ENCODE measurements around the gene UQCC3. TPM values are rescaled to one million over a fixed set of nuclear protein-coding genes. Genes with fewer than 3 reads are reported as not detected.

Gene UQCC3
- total and polyA plus RNA-seq, 9 of the 15 experiments (the other 6 are each of a cell fraction or from before 2014, with no cell fraction given) = 3.3 to 44.3 (median 8.0) TPM

- TF ChIP-seq RREB1 (CRISPR knock-in tag; IDR thresholded peaks at IDR 0.05) = no peak
- TF ChIP-seq, protein P1, sequence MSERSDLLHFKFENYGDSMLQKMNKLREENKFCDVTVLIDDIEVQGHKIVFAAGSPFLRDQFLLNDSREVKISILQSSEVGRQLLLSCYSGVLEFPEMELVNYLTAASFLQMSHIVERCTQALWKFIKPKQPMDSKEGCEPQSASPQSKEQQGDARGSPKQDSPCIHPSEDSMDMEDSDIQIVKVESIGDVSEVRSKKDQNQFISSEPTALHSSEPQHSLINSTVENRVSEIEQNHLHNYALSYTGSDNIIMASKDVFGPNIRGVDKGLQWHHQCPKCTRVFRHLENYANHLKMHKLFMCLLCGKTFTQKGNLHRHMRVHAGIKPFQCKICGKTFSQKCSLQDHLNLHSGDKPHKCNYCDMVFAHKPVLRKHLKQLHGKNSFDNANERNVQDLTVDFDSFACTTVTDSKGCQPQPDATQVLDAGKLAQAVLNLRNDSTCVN (CRISPR knock-in tag; IDR thresholded peaks at IDR 0.05) = 0 out of 2 replicates have a peak, but pooled peaks have one; percentile 3
- TF ChIP-seq CHD2 (IDR thresholded peaks at IDR 0.05; ENCODE audit: low read depth, low read length) = no peak
- TF ChIP-seq JUNB (CRISPR knock-in tag; conservative IDR thresholded peaks at IDR 0.05) = no peak
- no peak for TF ChIP-seq SLC30A9 (CRISPR knock-in tag; IDR thresholded peaks at IDR 0.05)
- no peak for TF ChIP-seq ZNF133 (CRISPR knock-in tag; IDR thresholded peaks at IDR 0.05)
- peak; percentile 88 for TF ChIP-seq MTA3 (IDR thresholded peaks at IDR 0.05; ENCODE audit: borderline replicate concordance)
- TF ChIP-seq MED1 (CRISPR knock-in tag; IDR thresholded peaks at IDR 0.05; ENCODE audit: borderline replicate concordance) = no peak
- peak; percentile 74 for TF ChIP-seq CREM (IDR thresholded peaks at IDR 0.05; ENCODE audit: low read depth)
- TF ChIP-seq NFE2L1 (tag; IDR thresholded peaks at IDR 0.05; ENCODE audit: borderline replicate concordance, low read depth) = no peak
- no peak for TF ChIP-seq RFX5 (IDR thresholded peaks at IDR 0.05; ENCODE audit: low read depth, low read length)
- no peak for TF ChIP-seq ATF7 (IDR thresholded peaks at IDR 0.05)
- no peak for TF ChIP-seq THRAP3 (IDR thresholded peaks at IDR 0.05; ENCODE audit: borderline replicate concordance)
- TF ChIP-seq KLF6 (CRISPR knock-in tag; IDR thresholded peaks at IDR 0.05; ENCODE audit: borderline replicate concordance) = no peak
- TF ChIP-seq, protein P2, sequence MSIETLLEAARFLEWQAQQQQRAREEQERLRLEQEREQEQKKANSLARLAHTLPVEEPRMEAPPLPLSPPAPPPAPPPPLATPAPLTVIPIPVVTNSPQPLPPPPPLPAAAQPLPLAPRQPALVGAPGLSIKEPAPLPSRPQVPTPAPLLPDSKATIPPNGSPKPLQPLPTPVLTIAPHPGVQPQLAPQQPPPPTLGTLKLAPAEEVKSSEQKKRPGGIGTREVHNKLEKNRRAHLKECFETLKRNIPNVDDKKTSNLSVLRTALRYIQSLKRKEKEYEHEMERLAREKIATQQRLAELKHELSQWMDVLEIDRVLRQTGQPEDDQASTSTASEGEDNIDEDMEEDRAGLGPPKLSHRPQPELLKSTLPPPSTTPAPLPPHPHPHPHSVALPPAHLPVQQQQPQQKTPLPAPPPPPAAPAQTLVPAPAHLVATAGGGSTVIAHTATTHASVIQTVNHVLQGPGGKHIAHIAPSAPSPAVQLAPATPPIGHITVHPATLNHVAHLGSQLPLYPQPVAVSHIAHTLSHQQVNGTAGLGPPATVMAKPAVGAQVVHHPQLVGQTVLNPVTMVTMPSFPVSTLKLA (conservative IDR thresholded peaks at IDR 0.05) = peak; percentile 59 to 71
- no peak for TF ChIP-seq SIRT6 (IDR thresholded peaks at IDR 0.05; ENCODE audit: low read depth, low read length)
- TF ChIP-seq SETDB1 (IDR thresholded peaks at IDR 0.05; ENCODE audit: low read length) = no peak
- no peak for TF ChIP-seq ZNF699 (CRISPR knock-in tag; IDR thresholded peaks at IDR 0.05; ENCODE audit: insufficient replicate concordance)
- no peak for TF ChIP-seq KLF13 (tag; IDR thresholded peaks at IDR 0.05; ENCODE audit: borderline replicate concordance, low read depth)
Measured at GRCh38 chr11:62671608-62672389, at the start of gene UQCC3, which contains the start of gene LBHD1 (continued).
